ENCODE measurements around the gene KBTBD4.
A peak's percentile ranks its signal among the peaks of the same experiment; 100 is the strongest.
"Not testable (repeated sequence)": the region's sequence is repeated elsewhere in the genome, so short reads cannot be mapped to it uniquely, and the experiment has no call there.

KBTBD4 gene

GRCh38 chr11:47532597-47533213 lies 46.1 kb downstream of the KBTBD4 start:
- H3K4me3 ChIP-seq (ENCODE audit: insufficient read depth, low read depth, low read length, poor library complexity, severe bottlenecking), result no peak overlapping the region
- H3K4me1 ChIP-seq (ENCODE audit: control insufficient read depth, insufficient read depth, low read length, poor library complexity, severe bottlenecking), result peaks cover 6% of the 10 kb centered on the region
- H3K9me3 ChIP-seq (ENCODE audit: control insufficient read depth, low read length), result no peaks in the 10 kb centered on the region
- peaks cover 8% of the 10 kb centered on the region for H3K36me3 ChIP-seq (ENCODE audit: control insufficient read depth, insufficient read depth, low read length)
- no peaks in the 10 kb centered on the region for H3K27me3 ChIP-seq (replicated peaks; ENCODE audit: control insufficient read depth, insufficient read depth, low read length, poor library complexity, severe bottlenecking)
- no peak overlapping the region for H3K27ac ChIP-seq (ENCODE audit: insufficient read depth, low read length, poor library complexity, severe bottlenecking)
- no peak for DNase-seq

- Histone ChIP-seq H3K4me1 (ENCODE audit: control insufficient read depth, insufficient read depth, low read length, poor library complexity, severe bottlenecking) (peaks cover 6% of the 10 kb centered on the region), H3K27ac (ENCODE audit: insufficient read depth, low read length, poor library complexity, severe bottlenecking) (no peak overlapping the region), H3K27me3 (replicated peaks; ENCODE audit: control insufficient read depth, insufficient read depth, low read length, poor library complexity, severe bottlenecking) (no peaks in the 10 kb centered on the region), H3K4me3 (ENCODE audit: insufficient read depth, low read depth, low read length, poor library complexity, severe bottlenecking) (no peak overlapping the region), H3K36me3 (ENCODE audit: control insufficient read depth, insufficient read depth, low read length) (peaks cover 8% of the 10 kb centered on the region), H3K9me3 (ENCODE audit: control insufficient read depth, low read length) (no peaks in the 10 kb centered on the region)
- DNase-seq, result no peak
Measured at GRCh38 chr11:47531666-47532065, 47.1 kb downstream of the KBTBD4 start.

DNA sequence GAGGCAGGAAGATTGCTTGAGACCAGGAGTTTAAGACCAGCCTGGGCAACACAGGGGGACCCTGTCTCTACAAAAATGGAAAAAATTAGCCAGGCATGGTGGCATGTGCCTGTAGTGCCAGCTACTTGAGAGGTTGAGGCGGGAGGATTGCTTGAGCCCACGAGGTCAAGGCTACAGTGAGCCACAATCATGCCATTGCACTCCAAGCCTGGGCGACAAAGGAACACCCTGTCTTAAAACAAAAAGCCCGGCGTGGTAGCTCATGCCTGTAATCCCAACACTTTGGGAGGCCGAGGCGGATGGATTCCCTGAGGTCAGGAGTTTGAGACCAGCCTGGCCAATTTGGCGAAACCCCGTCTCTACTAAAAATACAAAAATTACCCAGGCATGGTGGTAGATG lies 48.0 kb downstream of the KBTBD4 start:
- not testable (repeated sequence) for DNase-seq; H3K9me3 ChIP-seq (ENCODE audit: control insufficient read depth, low read length); H3K4me1 ChIP-seq (ENCODE audit: control insufficient read depth, insufficient read depth, low read length, poor library complexity, severe bottlenecking); H3K27me3 ChIP-seq (replicated peaks; ENCODE audit: control insufficient read depth, insufficient read depth, low read length, poor library complexity, severe bottlenecking); H3K4me3 ChIP-seq (ENCODE audit: insufficient read depth, low read depth, low read length, poor library complexity, severe bottlenecking); H3K27ac ChIP-seq (ENCODE audit: insufficient read depth, low read length, poor library complexity, severe bottlenecking); H3K36me3 ChIP-seq (ENCODE audit: control insufficient read depth, insufficient read depth, low read length)

GRCh38 chr11:47529951-47530350 lies 48.8 kb downstream of the KBTBD4 start:
- DNase-seq, result no peak
- Histone ChIP-seq H3K4me1 (ENCODE audit: control insufficient read depth, insufficient read depth, low read length, poor library complexity, severe bottlenecking) (peaks cover 7% of the 10 kb centered on the region), H3K9me3 (ENCODE audit: control insufficient read depth, low read length) (no peaks in the 10 kb centered on the region), H3K36me3 (ENCODE audit: control insufficient read depth, insufficient read depth, low read length) (peaks cover 4% of the 10 kb centered on the region), H3K27ac (ENCODE audit: insufficient read depth, low read length, poor library complexity, severe bottlenecking) (no peak overlapping the region), H3K27me3 (replicated peaks; ENCODE audit: control insufficient read depth, insufficient read depth, low read length, poor library complexity, severe bottlenecking) (no peaks in the 10 kb centered on the region), H3K4me3 (ENCODE audit: insufficient read depth, low read depth, low read length, poor library complexity, severe bottlenecking) (no peak overlapping the region)

DNA sequence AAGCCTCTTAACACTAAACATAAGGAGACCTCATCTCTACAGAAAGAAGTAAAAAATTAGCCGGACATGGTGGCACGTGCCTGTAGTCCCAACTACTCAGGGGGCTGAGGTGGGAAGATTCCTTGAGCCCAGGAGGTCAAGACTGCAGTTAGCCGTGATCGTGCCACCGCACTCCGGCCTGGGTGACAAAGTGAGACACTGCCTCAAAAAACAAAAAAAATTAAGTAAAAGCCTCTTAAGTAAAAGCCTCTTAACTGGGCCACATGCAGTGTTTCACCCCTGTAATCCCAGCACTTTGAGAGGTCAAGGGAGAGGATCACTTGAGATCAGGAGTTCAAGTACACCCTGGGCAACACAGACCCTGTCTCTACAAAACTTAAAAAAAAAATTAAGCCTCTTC lies 51.6 kb downstream of the KBTBD4 start:
- Histone ChIP-seq H3K36me3 (ENCODE audit: control insufficient read depth, insufficient read depth, low read length) (peaks cover 4% of the 10 kb centered on the region), H3K27me3 (replicated peaks; ENCODE audit: control insufficient read depth, insufficient read depth, low read length, poor library complexity, severe bottlenecking) (no peaks in the 10 kb centered on the region), H3K4me3 (ENCODE audit: insufficient read depth, low read depth, low read length, poor library complexity, severe bottlenecking) (no peak overlapping the region), H3K4me1 (ENCODE audit: control insufficient read depth, insufficient read depth, low read length, poor library complexity, severe bottlenecking) (peaks cover 19% of the 10 kb centered on the region), H3K9me3 (ENCODE audit: control insufficient read depth, low read length) (no peaks in the 10 kb centered on the region), H3K27ac (ENCODE audit: insufficient read depth, low read length, poor library complexity, severe bottlenecking) (no peak overlapping the region)
- DNase-seq, result no peak

DNA sequence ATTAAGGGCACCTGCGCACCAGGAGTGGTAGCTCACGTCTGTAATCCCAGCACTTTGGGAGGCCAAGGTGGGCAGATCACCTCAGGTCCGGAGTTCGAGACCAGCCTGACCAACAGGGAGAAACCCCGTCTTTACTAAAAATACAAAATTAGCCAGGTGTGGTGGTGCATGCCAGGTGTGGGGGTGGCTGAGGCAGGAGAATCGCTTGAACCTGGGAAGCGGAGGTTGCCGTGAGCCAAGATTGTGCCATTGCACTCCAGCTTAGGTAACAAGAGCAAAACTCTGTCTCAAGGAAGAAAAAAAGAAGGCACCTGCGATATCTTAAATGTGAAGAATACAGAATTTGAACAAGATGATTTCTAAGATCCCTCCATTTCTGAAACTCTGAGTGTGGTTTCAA lies 52.7 kb downstream of the KBTBD4 start:
- not testable (repeated sequence) for H3K36me3 ChIP-seq (ENCODE audit: control insufficient read depth, insufficient read depth, low read length); DNase-seq
- peaks cover 18% of the 10 kb centered on the region for H3K4me1 ChIP-seq (ENCODE audit: control insufficient read depth, insufficient read depth, low read length, poor library complexity, severe bottlenecking)

DNA sequence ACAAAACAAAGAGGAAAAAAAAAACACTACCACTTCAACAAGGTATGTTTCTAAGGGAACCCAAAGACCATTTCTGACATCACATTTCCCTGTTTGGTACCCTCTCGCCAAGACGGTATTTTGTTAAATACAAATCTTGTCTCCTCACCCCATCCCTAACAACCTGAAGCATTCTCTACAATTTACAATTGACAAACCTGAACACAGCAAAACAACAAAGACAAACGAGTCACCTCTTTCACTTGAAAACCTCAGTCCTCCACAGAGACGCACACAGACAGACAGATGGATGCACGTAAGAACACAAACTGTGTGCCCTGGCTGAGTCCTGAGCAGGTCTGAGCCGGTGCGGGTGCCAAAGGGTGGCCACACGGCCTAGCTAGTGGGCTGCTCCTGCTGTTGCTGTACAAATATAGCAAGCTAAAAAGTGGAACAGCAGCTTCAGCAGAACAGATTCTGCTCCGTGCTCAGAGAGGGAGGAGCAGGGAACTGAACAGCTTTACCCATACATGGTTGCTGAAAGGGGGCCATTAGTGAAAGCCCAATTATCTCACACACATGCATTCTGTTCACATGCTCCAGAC lies 54.4 kb downstream of the KBTBD4 start:
- no peak for DNase-seq
- H3K4me1 ChIP-seq (ENCODE audit: control insufficient read depth, insufficient read depth, low read length, poor library complexity, severe bottlenecking), result peaks cover 22% of the 10 kb centered on the region
- no peaks in the 10 kb centered on the region for H3K27me3 ChIP-seq (replicated peaks; ENCODE audit: control insufficient read depth, insufficient read depth, low read length, poor library complexity, severe bottlenecking)
- H3K9me3 ChIP-seq (ENCODE audit: control insufficient read depth, low read length), result no peaks in the 10 kb centered on the region
- H3K36me3 ChIP-seq (ENCODE audit: control insufficient read depth, insufficient read depth, low read length), result peaks cover 4% of the 10 kb centered on the region
- peak overlapping the region; percentile 57 for H3K27ac ChIP-seq (ENCODE audit: insufficient read depth, low read length, poor library complexity, severe bottlenecking)
- peak overlapping the region; percentile 8 for H3K4me3 ChIP-seq (ENCODE audit: insufficient read depth, low read depth, low read length, poor library complexity, severe bottlenecking)

More for the DNA sequence above, 52.7 kb downstream of the KBTBD4 start:
- H3K27ac ChIP-seq (ENCODE audit: insufficient read depth, low read length, poor library complexity, severe bottlenecking); H3K4me3 ChIP-seq (ENCODE audit: insufficient read depth, low read depth, low read length, poor library complexity, severe bottlenecking); H3K27me3 ChIP-seq (replicated peaks; ENCODE audit: control insufficient read depth, insufficient read depth, low read length, poor library complexity, severe bottlenecking); H3K9me3 ChIP-seq (ENCODE audit: control insufficient read depth, low read length): not testable (repeated sequence)

DNA sequence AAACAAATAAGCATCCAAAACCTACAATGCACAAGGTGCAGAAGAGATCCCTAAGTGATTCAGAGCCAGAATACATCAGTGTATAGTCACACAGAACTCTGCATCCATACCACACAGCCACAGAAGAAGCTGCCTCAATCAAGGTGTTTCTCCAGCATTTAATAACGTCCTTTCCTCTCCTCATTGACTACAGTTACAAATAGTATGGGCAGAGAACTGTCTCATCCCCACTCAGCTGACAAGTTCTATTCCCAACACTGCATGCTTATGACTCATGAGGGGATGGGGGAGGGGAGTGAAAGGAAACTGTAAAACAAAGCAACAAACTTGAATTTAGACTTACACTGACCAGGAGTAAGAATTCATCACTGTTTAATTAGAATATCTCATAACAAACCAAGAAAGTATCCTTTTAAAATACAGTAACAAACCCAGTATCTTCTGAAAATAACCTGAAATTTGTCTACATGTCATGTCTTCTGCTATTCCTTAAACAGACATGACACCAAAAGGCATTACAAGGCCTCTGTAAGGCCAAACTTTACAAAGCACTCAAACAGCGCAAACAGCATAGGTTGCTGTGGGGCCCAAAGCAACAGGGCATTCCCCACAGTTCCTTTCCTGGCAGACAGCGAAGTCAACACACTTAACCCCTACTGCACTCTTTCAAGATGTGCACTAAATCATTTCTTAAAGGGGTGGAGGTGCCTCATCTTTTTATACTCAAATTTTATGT lies 55.1 kb downstream of the KBTBD4 start:
- peaks cover 27% of the 10 kb centered on the region for H3K4me1 ChIP-seq (ENCODE audit: control insufficient read depth, insufficient read depth, low read length, poor library complexity, severe bottlenecking)
- H3K36me3 ChIP-seq (ENCODE audit: control insufficient read depth, insufficient read depth, low read length), result peaks cover 4% of the 10 kb centered on the region
- H3K27me3 ChIP-seq (replicated peaks; ENCODE audit: control insufficient read depth, insufficient read depth, low read length, poor library complexity, severe bottlenecking), result no peaks in the 10 kb centered on the region
- no peak overlapping the region for H3K4me3 ChIP-seq (ENCODE audit: insufficient read depth, low read depth, low read length, poor library complexity, severe bottlenecking)
- no peaks in the 10 kb centered on the region for H3K9me3 ChIP-seq (ENCODE audit: control insufficient read depth, low read length)
- peak in 2 of 3 donors; percentile 4 to 19 for DNase-seq
- peak overlapping the region; percentile 57 for H3K27ac ChIP-seq (ENCODE audit: insufficient read depth, low read length, poor library complexity, severe bottlenecking)

Data from effector memory CD4-positive, alpha-beta T cell (primary cell).